DOHH2 (cell line): ENCODE results near the gene SHROOM3.

Experiments
- H3F3A ChIP-seq: fragments of 200-600 bp; sonication (generic), shearing (Covaris generic); 2 replicates; pipeline ENCODE4 v1.6.0; 2016; ENCODE audit warnings: antibody characterized with exemption, mild to moderate bottlenecking; ENCODE audit not compliant: control insufficient read depth, insufficient read depth
- H3K27ac ChIP-seq: fragments of 200-600 bp; sonication (generic); 2 replicates; pipeline ENCODE4 v1.5.1; 2014; ENCODE audit warnings: low read depth, mild to moderate bottlenecking, low read length, moderate library complexity
- H3K27me3 ChIP-seq: fragments of 200-600 bp; sonication (generic); 2 replicates; pipeline ENCODE4 v1.6.1; 2014; ENCODE audit warnings: mild to moderate bottlenecking, low read length, mixed read lengths; ENCODE audit not compliant: control insufficient read depth
- H3K36me3 ChIP-seq: fragments of 200-600 bp; sonication (generic); 2 replicates; pipeline ENCODE4 v1.6.1; 2014; ENCODE audit warnings: mild to moderate bottlenecking, low read length, moderate library complexity, mixed read lengths; ENCODE audit not compliant: control insufficient read depth
- H3K4me1 ChIP-seq: fragments of 200-600 bp; sonication (generic); 2 replicates; pipeline ENCODE4 v1.6.1; 2014; ENCODE audit warnings: mild to moderate bottlenecking, low read length, mixed read lengths; ENCODE audit not compliant: control insufficient read depth
- H3K4me2 ChIP-seq: fragments of 200-600 bp; sonication (generic); 2 replicates; pipeline ENCODE4 v1.6.0; 2014; ENCODE audit warnings: mild to moderate bottlenecking, low read length, moderate library complexity
- H3K4me3 ChIP-seq: fragments of 200-600 bp; sonication (generic); 2 replicates; pipeline ENCODE4 v1.5.1; 2014; ENCODE audit warnings: mild to moderate bottlenecking, low read length, mixed read lengths
- H3K79me2 ChIP-seq: fragments of 200-600 bp; sonication (generic); 2 replicates; pipeline ENCODE4 v1.6.1; 2014; ENCODE audit warnings: mild to moderate bottlenecking, low read length, mixed read lengths; ENCODE audit not compliant: control insufficient read depth
- H3K9me2 ChIP-seq: fragments of 200-600 bp; sonication (generic); replicated peaks from 2 replicates; pipeline ENCODE4 v1.6.1; 2014; ENCODE audit warnings: mild to moderate bottlenecking, low read length, mixed read lengths; ENCODE audit not compliant: control insufficient read depth
- H3K9me3 ChIP-seq: fragments of 200-600 bp; sonication (generic); 2 replicates; pipeline ENCODE4 v1.6.1; 2014; ENCODE audit warnings: antibody characterized with exemption, low read length, mixed read lengths; ENCODE audit not compliant: control insufficient read depth, insufficient read depth
- H4K20me1 ChIP-seq: fragments of 200-600 bp; sonication (generic); 2 replicates; pipeline ENCODE4 v1.6.0; 2014; ENCODE audit warnings: low read depth, mild to moderate bottlenecking, antibody characterized with exemption, low read length, moderate library complexity; ENCODE audit not compliant: control insufficient read depth, insufficient read depth
- EZH2phosphoT487 ChIP-seq: fragments of 200-600 bp; sonication (generic); IDR thresholded peaks from 2 replicates; pipeline ENCODE4 v1.6.1; 2017; ENCODE audit warnings: borderline replicate concordance, mild to moderate bottlenecking, antibody characterized with exemption, low read length, moderate library complexity, mixed read lengths
- TF ChIP-seq, protein P1 (sequence below): fragments of 200-600 bp; sonication (generic); IDR thresholded peaks from one replicate; pipeline ENCODE4 v1.5.1; 2014; ENCODE audit warnings: antibody characterized with exemption, mild to moderate bottlenecking, low read depth, low read length; ENCODE audit not compliant: poor library complexity, severe bottlenecking

SHROOM3 gene

DNA sequence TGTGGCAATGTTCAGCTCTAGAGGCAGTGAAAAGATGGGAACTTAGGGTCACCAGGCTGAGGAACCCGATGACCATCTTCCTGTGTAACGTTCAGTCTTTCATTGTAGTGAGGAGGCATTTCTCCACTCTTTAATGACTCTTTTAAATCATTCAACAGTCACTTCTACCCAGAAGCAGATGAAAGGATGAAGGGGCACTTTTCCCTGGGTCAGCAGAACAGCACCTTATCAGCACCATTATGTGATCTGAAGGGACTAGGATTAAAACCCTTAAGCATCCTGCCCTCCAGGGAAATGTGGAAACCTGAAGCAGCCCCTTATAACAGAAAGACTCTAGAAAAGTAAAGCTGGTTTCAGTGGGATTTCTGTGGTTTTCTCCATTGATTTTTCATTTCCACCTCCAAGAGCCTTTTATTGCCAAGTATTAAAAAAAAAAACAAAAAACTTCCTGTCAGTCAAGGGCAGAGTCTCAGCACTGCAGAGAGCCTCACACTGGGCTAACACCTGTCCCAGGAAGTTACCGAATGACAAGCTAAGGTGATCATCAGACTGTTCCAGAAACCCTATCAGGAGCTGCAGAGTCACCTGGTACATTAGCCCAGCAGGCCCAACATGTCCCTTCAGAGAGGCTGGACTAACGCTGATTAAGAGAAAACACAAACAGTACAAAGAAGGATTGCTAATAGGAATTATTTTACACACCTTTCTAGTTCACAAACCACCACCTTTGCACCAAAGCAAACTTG is 185.9 kb downstream of the SHROOM3 start:
- no peak overlapping the region for H3K4me3 ChIP-seq
- no peaks in the 10 kb centered on the region for H4K20me1 ChIP-seq
- no peaks in the 10 kb centered on the region for H3F3A ChIP-seq
- H3K4me2 ChIP-seq, result no peak overlapping the region
- H3K4me1 ChIP-seq, result no peaks in the 10 kb centered on the region
- TF ChIP-seq, protein P1, sequence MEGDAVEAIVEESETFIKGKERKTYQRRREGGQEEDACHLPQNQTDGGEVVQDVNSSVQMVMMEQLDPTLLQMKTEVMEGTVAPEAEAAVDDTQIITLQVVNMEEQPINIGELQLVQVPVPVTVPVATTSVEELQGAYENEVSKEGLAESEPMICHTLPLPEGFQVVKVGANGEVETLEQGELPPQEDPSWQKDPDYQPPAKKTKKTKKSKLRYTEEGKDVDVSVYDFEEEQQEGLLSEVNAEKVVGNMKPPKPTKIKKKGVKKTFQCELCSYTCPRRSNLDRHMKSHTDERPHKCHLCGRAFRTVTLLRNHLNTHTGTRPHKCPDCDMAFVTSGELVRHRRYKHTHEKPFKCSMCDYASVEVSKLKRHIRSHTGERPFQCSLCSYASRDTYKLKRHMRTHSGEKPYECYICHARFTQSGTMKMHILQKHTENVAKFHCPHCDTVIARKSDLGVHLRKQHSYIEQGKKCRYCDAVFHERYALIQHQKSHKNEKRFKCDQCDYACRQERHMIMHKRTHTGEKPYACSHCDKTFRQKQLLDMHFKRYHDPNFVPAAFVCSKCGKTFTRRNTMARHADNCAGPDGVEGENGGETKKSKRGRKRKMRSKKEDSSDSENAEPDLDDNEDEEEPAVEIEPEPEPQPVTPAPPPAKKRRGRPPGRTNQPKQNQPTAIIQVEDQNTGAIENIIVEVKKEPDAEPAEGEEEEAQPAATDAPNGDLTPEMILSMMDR, result no peak
- no peak overlapping the region for H3K27ac ChIP-seq
- H3K9me2 ChIP-seq, result no peaks in the 10 kb centered on the region
- H3K27me3 ChIP-seq, result peaks cover 4% of the 10 kb centered on the region; the same call in 1 of the 2 replicates
- H3K9me3 ChIP-seq, result no peaks in the 10 kb centered on the region
- no peaks in the 10 kb centered on the region for H3K79me2 ChIP-seq
- H3K36me3 ChIP-seq, result no peaks in the 10 kb centered on the region

DNA sequence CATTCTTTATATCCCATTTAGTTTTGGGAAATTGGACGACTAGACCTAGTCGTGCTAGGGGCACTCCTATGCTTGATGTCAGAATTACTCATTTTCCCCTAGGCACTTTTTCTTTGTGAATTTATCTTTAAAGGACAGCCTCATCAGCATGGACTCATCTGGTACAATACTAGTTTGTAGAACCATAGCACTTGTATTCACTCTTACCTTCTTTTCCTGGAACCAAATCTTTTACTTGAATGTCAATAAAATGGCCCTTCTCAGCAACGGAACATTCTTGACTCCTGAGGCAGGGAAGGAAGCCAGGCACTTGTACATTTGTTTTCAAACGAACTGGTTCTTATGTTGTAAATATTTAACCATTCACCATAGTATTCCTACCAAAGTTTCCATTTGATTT is 187.1 kb downstream of the SHROOM3 start:
- Histone ChIP-seq H3K4me3 (no peak overlapping the region), H3K9me3 (no peaks in the 10 kb centered on the region), H3K27me3 (no peaks in the 10 kb centered on the region), H4K20me1 (no peaks in the 10 kb centered on the region), H3K36me3 (no peaks in the 10 kb centered on the region), H3K4me1 (no peaks in the 10 kb centered on the region), H3K79me2 (no peaks in the 10 kb centered on the region), H3K27ac (no peak overlapping the region), H3K4me2 (no peak overlapping the region), H3F3A (no peaks in the 10 kb centered on the region), H3K9me2 (no peaks in the 10 kb centered on the region)
- TF ChIP-seq EZH2phosphoT487, result no peak
- TF ChIP-seq, protein P1, result no peak

DNA sequence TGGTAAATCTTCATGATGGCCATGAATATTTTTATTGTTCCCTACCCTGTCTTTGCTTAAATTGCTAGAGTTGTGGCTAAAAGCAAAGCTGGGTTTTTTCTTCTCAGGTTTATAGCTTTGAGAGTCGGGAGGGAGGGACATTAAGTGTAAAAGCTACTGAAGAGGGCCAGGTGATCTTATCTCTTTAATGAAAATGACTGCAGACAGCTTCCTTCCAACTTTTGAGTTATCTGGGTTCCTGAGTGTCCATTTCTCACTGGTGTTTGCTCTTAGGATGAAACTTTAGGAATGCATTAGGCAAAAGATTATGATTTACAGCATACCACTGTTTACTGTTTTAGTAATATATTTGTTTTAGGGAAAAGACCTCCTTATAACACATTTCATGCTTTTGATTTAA is 187.7 kb downstream of the SHROOM3 start:
- Histone ChIP-seq H3K4me2 (no peak overlapping the region), H3K27me3 (no peaks in the 10 kb centered on the region), H3F3A (no peaks in the 10 kb centered on the region), H3K4me1 (no peaks in the 10 kb centered on the region), H3K4me3 (no peak overlapping the region), H3K9me3 (no peaks in the 10 kb centered on the region), H3K9me2 (no peaks in the 10 kb centered on the region), H3K79me2 (no peaks in the 10 kb centered on the region), H3K27ac (no peak overlapping the region), H3K36me3 (no peaks in the 10 kb centered on the region), H4K20me1 (no peaks in the 10 kb centered on the region)
- TF ChIP-seq, protein P1, result no peak
- TF ChIP-seq EZH2phosphoT487, result no peak
